GM21825 (cell line): ENCODE data around the gene CLSTN2.
"Not testable (repeated sequence)": the region's sequence is repeated elsewhere in the genome, so short reads cannot be mapped to it uniquely, and the experiment has no call there.

Source experiments
- ATAC-seq: cut with Tn5 transposase; IDR thresholded peaks from one replicate; pipeline ENCODE4 v1.9.1; 2021; ENCODE audit warnings: mild to moderate bottlenecking, moderate library complexity; ENCODE audit not compliant: unreplicated experiment

The CLSTN2 gene

DNA sequence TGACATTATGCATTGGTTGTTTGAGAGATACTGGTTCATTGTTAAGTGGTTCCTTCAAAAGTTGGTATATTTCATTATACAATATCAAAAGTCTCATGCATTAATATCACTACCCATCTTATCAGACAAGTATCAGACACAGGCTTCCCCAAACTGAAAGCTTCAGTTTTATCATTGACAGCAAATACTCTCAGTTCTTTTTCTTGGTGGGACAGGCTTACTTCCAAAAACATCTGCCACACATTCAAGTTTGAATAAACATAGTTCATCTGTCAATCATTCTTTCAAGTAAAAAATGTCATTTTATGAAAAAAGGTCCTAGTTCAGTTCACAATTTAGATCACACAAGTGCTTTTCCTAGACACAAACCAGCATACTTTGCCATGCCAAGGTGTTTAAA, 462.9 kb downstream of the CLSTN2 start:
- no peak for ATAC-seq

DNA sequence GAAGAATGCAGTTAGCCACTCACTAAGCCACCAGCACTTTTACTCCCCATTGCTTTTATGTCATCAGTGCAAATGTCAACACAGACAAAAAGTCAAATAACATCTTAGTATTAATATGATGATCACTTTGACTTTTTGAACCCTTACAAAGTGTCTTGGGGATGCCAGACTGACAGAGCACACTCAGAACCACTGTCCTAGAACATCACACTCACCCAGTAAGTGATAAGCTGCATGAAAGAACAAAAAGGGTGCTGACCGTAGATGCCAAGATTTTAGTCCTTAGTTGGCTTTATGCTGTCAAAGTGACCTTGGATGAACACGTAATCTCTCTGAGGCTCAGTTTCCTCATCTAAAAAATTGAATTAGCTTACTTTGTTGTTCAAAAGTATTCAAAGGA, 463.4 kb downstream of the CLSTN2 start:
- no peak for ATAC-seq

- no peak for ATAC-seq
Observed at GRCh38 chr3:140399871-140400270, 464.9 kb downstream of the CLSTN2 start.

GRCh38 chr3:140403079-140403478, 468.1 kb downstream of the CLSTN2 start:
- no peak for ATAC-seq

GRCh38 chr3:140403608-140404007, 468.6 kb downstream of the CLSTN2 start:
- ATAC-seq = no peak

DNA sequence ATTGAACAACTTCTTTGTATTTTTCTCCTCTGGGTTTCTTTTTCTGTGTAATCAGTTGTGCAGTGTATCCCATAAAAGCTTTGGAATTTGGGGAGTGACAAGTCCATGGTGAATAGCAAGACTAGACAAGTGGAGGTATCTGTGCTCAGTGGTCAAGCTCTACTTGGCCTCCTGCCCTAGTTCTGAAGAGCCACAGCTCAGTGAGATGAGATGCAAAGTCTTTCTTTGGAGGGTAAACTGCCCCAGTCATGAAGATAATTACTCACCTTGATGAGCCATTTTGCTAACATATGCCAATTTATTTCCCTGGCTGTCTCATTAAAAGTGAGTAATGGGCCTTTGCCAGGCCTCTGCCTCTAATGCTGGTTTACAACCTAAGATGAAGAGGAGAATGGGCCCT, 471.7 kb downstream of the CLSTN2 start:
- ATAC-seq = no peak

DNA sequence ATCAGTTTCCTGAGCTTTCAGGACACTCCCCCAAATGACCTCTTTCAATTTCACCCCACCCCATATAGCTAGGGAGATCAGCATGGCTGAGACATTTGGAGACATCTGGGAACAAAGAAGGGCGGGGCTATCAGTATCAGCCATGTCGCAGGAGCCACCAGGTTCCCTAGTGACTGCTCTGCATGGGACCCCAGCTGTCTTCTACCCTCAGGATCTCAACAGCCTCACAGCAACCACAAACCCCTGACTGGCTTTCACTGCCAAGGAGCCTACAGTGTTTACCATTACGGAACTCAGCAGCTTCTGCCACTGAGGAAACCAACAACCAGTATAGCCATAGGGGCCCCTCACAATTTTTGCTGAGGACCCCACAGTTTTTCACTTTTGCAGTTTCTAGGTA, 473.3 kb downstream of the CLSTN2 start:
- no peak for ATAC-seq

- no peak for ATAC-seq
Observed at GRCh38 chr3:140416666-140417065, 481.7 kb downstream of the CLSTN2 start.

- ATAC-seq = no peak
Observed at GRCh38 chr3:140420621-140421357, 485.8 kb downstream of the CLSTN2 start.

DNA sequence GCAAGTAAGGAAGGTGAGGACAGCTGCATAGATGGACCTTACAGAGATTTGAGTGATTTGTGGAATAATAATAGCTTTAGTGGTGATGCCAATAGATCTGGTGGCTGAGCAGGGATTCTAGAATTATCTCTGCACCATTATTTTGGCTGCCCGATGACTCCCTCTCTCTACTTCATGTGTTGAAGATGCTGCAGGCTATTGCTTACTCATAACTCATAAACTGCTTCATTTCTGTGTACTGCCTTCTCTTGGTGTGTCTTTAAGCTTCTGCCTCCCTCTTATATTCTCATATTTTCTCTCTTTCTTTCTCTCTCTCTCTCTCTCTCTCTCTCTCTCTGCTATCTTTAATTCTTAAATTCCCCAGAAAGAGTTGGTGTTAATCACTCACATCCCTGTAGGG, 486.9 kb downstream of the CLSTN2 start:
- no peak for ATAC-seq

- ATAC-seq = no peak
Observed at GRCh38 chr3:140423146-140423545, 488.2 kb downstream of the CLSTN2 start.

DNA sequence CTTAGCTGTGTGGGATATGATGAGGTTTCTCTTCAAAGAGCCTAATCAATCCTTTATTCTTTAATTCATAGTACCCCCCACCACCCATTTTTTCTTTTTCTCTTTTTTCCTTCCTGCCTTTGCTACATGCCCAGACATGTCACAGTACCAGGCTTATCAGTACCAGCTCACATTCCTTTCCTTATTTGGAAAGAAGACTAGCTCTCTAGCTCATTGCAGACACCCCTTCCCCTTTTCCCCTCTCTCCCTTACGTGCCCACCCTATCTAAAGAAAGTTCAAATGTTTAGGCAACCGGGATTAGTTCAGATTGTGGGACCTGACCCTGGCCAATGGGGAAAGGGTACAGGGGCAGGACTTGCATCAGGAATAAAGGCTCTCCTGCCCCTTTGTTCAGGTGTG, 488.6 kb downstream of the CLSTN2 start:
- not testable (repeated sequence) for ATAC-seq

DNA sequence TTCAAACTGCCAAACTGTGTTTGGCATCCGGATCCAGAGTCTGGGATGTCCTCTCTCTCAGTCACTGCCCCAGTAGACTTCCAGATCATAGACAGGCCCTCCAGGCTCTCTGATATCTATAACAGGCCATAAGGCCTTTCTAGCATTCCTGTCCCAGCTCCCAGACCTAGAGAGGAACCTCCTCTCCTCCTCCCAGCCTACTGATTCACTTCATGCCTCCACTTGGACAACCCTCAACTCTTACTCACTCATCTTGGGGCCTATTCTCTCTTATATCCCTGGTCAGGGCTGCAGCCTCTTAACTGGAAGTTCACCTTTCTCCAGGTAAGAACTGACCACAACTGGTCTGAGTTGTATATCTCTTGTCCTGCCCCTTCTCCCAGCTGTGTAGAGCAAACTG, 489.2 kb downstream of the CLSTN2 start:
- no peak for ATAC-seq

DNA sequence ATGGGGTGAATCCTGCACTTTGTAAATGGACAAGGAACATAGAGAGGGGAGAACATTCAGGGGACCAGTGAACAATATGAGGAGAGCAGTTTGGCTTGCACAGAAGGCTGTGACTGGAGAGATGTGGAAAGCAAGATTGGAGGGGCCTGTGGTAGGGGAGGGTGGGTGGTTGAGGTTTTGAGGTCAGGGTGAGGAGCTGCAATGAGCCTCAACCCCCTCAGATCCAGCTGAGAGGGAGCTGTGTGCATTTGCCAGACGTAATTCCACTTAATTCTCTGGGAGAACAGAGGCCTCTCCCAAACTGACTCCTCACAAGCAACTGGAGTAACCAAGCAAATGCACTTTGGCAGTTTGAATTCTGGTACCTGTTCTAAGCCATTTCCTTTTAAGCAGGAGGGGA, 489.7 kb downstream of the CLSTN2 start:
- ATAC-seq = no peak

DNA sequence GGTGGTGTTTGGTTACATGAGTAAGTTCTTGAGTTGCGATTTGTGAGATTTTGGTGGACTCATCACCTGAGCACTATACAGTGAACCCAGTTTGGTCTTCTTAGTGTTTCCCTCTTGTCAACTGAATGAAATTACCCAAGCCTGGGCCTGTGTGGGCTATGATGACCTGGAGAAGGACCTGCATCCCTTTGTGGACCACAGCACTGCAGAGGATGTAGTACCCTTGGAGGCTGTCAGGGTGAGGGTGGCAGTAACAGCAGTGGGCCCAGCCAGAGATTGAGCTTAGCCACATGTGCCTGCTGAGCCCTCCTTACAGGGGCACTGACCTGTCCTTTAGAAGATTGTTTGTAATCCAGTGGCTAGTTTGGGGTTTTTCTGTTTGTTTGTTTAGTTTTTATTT, 492.8 kb downstream of the CLSTN2 start:
- no peak for ATAC-seq

- ATAC-seq = no peak
Observed at GRCh38 chr3:140428380-140428779, 493.4 kb downstream of the CLSTN2 start.

GRCh38 chr3:140429791-140430190, 494.8 kb downstream of the CLSTN2 start:
- ATAC-seq = no peak

GRCh38 chr3:140430494-140430893, 495.5 kb downstream of the CLSTN2 start:
- no peak for ATAC-seq

- ATAC-seq = no peak
Observed at GRCh38 chr3:140432229-140432669, 497.3 kb downstream of the CLSTN2 start.

- no peak for ATAC-seq
Observed at GRCh38 chr3:140433431-140433830, 498.4 kb downstream of the CLSTN2 start.

DNA sequence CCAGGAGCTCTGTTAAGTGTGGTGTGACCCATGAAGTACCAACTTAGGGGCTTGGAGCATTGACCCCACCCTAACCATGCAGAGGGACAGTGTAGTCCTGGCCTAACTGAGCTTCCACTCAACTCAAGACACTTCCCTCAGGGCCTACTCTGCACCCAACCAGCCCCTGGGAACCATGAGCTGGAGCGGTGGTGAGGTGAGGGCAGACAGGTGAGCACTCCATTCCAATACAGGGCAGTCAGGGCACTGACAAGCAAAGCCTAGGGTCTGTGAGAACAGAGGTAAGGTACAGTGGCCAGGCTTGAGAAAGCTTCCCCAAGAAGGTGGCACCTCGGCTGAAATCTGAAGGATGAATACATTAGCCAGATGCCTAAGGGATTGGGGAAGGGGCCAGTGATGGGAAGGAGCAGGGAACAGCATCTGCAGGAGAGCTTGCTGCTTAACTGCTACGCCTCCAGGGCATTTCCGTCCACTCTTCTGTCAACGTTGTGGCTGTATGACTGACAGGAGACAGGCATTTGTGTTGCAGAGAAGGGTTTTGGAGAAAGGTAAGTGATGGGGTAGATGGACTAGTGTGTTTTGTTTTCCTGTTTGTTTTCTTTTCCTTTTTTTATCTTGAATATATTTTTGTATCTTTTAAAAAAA, 499.4 kb downstream of the CLSTN2 start:
- no peak for ATAC-seq

DNA sequence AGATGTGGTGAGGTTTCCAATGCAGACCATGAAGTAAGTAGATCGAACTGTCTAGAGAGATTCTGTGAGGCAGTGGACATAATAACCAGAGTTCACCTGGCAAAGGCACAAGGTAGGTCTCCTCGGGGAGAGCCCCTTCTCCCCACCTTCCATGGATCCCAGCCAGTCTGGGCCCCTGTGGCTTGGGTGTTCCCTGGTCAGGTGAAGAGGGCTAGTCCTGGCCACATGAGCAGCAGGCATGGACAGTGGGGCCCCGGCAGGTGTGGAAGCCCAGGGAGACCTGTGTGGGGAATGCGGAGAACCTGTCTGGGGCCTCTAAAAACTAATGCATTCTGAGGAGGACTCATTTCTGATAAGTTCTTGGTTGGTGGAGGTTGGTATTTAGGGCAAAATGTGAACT, 501.4 kb downstream of the CLSTN2 start:
- no peak for ATAC-seq
